RWPE2 (cell line): ENCODE measurements around the gene FBXW8.

ENCODE experiments used
- ATAC-seq: fragments of 200-7000 bp; cut with Tn5 transposase; 3 replicates; pipeline ENCODE4 v1.9.1; 2021; ENCODE audit warnings: low read depth
- DNase-seq: peaks from one replicate; pipeline ENCODE4 v3.0.0-alpha.2; 2020; ENCODE audit warnings: low spot score
- H3K27ac ChIP-seq: fragments of 450-650 bp; 2 replicates; pipeline ENCODE4 v1.5.1; 2017; ENCODE audit warnings: mild to moderate bottlenecking; ENCODE audit not compliant: poor library complexity, severe bottlenecking
- H3K27me3 ChIP-seq: fragments of 250-450 bp; sonication (Bioruptor Pico); 2 replicates; pipeline ENCODE4 v1.5.1; 2021; ENCODE audit warnings: mild to moderate bottlenecking, moderate library complexity; ENCODE audit not compliant: insufficient read depth, poor library complexity, severe bottlenecking
- H3K36me3 ChIP-seq: fragments of 250-450 bp; sonication (Bioruptor Pico); 2 replicates; pipeline ENCODE4 v1.5.1; 2020; ENCODE audit warnings: low read depth, mild to moderate bottlenecking, moderate library complexity
- H3K4me1 ChIP-seq: fragments of 250-450 bp; sonication (Bioruptor Pico); 2 replicates; pipeline ENCODE4 v1.5.1; 2021; ENCODE audit warnings: mild to moderate bottlenecking, moderate library complexity; ENCODE audit not compliant: insufficient read depth, poor library complexity, severe bottlenecking
- H3K4me3 ChIP-seq: fragments of 250-450 bp; sonication (Bioruptor Pico); 2 replicates; pipeline ENCODE4 v1.5.1; 2021; ENCODE audit warnings: mild to moderate bottlenecking, moderate library complexity; ENCODE audit not compliant: severe bottlenecking
- H3K9me3 ChIP-seq: fragments of 250-450 bp; sonication (Bioruptor Pico); 2 replicates; pipeline ENCODE4 v1.5.1; 2021; ENCODE audit warnings: mild to moderate bottlenecking, moderate library complexity; ENCODE audit not compliant: severe bottlenecking
- TF ChIP-seq, protein P1 (sequence below): fragments of 450-650 bp; IDR thresholded peaks from one replicate; pipeline ENCODE4 v1.5.1; 2017; ENCODE audit warnings: mild to moderate bottlenecking, moderate library complexity; ENCODE audit not compliant: poor library complexity, severe bottlenecking

FBXW8 gene

DNA sequence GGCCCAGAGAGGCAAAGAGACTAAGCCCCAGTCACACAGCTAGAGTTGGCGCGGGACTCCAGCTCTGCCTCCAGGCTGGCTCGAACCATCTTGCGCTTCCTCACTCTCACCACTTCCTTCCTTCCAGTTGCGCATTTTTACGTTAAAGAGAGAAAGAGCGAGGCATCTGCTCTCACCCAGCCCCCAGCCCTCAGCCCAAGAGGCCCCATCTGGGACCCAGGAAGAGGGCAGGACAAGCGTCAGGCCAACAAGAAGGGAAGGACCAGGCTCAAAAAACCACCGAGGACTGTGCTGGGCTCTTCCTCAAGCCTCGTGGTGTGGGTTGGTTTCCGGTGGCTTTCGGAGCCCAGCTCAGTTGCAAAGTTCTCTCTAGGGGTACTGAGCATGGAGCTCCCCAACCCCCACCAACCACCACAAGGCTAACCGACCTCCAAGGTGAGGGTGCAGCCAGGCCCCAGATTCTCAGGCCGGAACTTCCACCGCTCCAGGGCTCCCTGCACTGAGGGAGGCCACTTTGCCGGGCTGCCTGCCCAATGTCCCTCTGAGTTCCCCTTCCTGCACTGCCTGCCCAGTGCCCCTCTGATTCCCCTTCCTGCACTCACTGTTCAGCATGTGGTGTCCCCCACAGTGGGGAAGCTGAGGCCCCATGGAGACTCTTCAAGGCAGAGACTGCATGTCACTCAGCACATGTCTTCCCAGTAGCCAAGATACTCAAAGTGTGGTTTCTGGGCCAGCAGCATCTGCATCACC, 152.6 kb downstream of the FBXW8 start:
- Histone ChIP-seq H3K36me3 (no peaks in the 10 kb centered on the region), H3K27ac (no peak overlapping the region), H3K9me3 (no peaks in the 10 kb centered on the region), H3K4me1 (no peaks in the 10 kb centered on the region), H3K4me3 (no peak overlapping the region), H3K27me3 (peaks cover 5% of the 10 kb centered on the region)
- TF ChIP-seq, protein P1, sequence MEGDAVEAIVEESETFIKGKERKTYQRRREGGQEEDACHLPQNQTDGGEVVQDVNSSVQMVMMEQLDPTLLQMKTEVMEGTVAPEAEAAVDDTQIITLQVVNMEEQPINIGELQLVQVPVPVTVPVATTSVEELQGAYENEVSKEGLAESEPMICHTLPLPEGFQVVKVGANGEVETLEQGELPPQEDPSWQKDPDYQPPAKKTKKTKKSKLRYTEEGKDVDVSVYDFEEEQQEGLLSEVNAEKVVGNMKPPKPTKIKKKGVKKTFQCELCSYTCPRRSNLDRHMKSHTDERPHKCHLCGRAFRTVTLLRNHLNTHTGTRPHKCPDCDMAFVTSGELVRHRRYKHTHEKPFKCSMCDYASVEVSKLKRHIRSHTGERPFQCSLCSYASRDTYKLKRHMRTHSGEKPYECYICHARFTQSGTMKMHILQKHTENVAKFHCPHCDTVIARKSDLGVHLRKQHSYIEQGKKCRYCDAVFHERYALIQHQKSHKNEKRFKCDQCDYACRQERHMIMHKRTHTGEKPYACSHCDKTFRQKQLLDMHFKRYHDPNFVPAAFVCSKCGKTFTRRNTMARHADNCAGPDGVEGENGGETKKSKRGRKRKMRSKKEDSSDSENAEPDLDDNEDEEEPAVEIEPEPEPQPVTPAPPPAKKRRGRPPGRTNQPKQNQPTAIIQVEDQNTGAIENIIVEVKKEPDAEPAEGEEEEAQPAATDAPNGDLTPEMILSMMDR = no peak
- ATAC-seq = no peak; the same call in 2 of the 3 replicates
- DNase-seq = no peak

DNA sequence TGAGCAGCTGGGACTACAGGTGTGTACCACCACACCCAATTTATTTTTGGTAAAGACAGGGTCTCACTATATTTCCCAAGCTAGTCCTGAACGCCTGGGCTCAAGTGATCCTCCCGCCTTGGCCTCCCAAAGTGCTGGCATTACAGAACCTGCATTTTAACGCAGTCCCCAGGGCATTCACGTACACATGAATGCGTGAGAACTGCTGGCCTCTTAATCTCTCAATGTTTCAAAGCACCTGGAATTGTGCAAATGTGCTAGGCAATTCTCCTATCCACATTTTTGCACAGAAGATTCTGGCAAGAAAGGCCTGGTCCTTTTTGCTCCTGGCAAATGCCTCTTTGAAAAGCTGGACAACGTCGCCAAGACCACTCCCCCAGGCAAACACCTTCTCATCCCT, 153.3 kb downstream of the FBXW8 start:
- no peaks in the 10 kb centered on the region for H3K36me3 ChIP-seq
- no peaks in the 10 kb centered on the region for H3K9me3 ChIP-seq
- peaks cover 5% of the 10 kb centered on the region for H3K27me3 ChIP-seq
- ATAC-seq (no peak), DNase-seq (no peak)
- TF ChIP-seq, protein P1 = no peak
- no peak overlapping the region for H3K27ac ChIP-seq
- no peaks in the 10 kb centered on the region for H3K4me1 ChIP-seq
- H3K4me3 ChIP-seq = no peak overlapping the region

DNA sequence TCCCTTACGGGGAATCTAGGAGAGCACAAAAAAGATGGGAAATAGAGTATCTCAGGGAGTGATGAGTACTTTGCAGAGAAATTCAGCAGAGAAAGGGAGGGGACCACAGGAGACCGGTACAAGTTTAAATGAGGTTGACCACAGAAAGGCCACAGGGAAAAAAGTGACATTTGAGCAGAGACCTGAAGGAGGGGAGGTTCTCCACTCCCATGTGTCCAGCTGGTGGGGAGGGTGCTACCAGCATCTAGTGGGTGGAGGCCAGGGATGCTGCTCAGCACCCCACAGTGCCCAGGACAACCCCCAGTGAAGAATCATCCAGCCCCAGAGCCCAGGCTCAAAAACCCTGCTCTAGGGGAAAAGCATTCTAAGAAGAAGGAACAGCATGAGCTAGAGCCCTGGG, 153.8 kb downstream of the FBXW8 start:
- no peaks in the 10 kb centered on the region for H3K9me3 ChIP-seq
- no peak overlapping the region for H3K27ac ChIP-seq
- H3K4me1 ChIP-seq = no peaks in the 10 kb centered on the region
- H3K27me3 ChIP-seq = peaks cover 5% of the 10 kb centered on the region
- ATAC-seq = no peak
- TF ChIP-seq, protein P1 = no peak
- H3K36me3 ChIP-seq = no peaks in the 10 kb centered on the region
- H3K4me3 ChIP-seq = no peak overlapping the region
- DNase-seq = no peak

DNA sequence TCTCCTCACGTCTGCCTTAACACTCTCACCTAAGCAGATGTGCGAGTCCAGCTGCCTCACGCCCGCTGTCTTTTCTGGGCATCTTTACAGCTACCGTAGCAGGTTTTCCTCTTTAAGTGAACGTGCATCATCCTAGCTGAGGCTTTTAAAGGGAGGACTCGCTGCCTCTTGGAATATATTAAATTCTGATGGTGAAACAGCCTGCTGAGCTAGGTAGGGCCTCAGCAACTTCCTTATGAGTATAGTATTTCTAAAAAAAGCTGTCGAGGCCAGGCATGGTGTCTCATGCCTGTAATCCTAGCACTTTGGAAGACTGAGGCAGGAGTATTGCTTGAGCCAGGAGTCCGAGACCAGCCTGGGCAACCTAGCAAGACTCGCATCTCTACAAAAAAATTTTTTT, 156.3 kb downstream of the FBXW8 start:
- H3K27ac ChIP-seq = no peak overlapping the region
- H3K27me3 ChIP-seq = peaks cover 5% of the 10 kb centered on the region
- TF ChIP-seq, protein P1 = no peak
- H3K9me3 ChIP-seq = no peaks in the 10 kb centered on the region
- H3K4me1 ChIP-seq = no peaks in the 10 kb centered on the region
- H3K36me3 ChIP-seq = no peaks in the 10 kb centered on the region
- no peak overlapping the region for H3K4me3 ChIP-seq
- DNase-seq (no peak), ATAC-seq (no peak)

DNA sequence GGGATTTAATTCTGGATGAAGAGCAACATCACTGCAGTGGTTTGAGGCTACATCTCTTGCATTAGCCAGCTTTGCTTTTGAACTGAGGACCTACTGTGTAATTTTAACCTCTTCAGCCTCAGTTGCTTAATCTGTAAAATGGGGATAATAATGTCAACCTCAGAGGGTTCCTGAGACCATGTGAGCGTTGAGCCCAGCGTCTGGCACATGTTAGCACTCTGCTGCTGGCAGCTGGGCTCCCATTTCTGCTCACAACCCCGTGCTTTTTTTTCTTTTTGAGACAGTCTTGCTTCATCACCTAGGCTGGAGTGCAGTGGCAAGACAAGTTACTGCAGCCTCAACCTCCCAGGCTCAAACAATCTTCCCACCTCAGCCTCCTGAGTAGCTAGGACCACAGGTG, 156.9 kb downstream of the FBXW8 start:
- Histone ChIP-seq H3K9me3 (no peaks in the 10 kb centered on the region), H3K27ac (no peak overlapping the region)
- ATAC-seq = no peak

More for the DNA sequence above, 156.9 kb downstream of the FBXW8 start:
- peaks cover 5% of the 10 kb centered on the region for H3K27me3 ChIP-seq
- H3K4me3 ChIP-seq = no peak overlapping the region
- H3K36me3 ChIP-seq = no peaks in the 10 kb centered on the region
- H3K4me1 ChIP-seq = no peaks in the 10 kb centered on the region
- TF ChIP-seq, protein P1 = no peak
- DNase-seq = no peak
